Measurements from ENCODE around the gene RPL39.

DNA sequence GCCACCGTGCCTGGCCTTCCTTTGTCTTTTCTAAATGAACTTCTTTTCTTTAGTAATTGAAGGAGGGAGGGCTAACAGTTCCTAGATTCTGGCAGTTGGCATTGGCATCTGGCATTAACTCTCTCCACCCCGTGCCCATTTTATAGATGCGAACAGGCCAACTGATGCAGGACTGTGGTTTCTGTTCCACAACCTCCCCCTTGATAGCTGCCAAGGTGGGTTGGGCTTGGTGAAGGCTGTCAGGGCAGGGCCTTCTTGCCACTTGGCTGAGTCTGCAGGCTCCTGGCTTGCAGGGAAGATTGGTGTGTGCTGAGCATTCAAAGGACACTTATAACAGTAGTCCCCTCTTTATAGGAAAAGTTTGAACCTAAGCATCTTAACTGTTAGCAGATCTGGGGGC lies 28.7 kb downstream of the RPL39 start:
- TF ChIP-seq POLR2AphosphoS5 (IDR thresholded peaks at IDR 0.05) (no peak), EZH2 (IDR thresholded peaks at IDR 0.05; ENCODE audit: borderline replicate concordance, insufficient read depth, low read length, poor library complexity, severe bottlenecking) (no peak), SMC3 (conservative IDR thresholded peaks at IDR 0.05; ENCODE audit: poor library complexity) (no peak), TAF1 (IDR thresholded peaks at IDR 0.05; ENCODE audit: low read depth) (no peak)
- TF ChIP-seq, protein P1, sequence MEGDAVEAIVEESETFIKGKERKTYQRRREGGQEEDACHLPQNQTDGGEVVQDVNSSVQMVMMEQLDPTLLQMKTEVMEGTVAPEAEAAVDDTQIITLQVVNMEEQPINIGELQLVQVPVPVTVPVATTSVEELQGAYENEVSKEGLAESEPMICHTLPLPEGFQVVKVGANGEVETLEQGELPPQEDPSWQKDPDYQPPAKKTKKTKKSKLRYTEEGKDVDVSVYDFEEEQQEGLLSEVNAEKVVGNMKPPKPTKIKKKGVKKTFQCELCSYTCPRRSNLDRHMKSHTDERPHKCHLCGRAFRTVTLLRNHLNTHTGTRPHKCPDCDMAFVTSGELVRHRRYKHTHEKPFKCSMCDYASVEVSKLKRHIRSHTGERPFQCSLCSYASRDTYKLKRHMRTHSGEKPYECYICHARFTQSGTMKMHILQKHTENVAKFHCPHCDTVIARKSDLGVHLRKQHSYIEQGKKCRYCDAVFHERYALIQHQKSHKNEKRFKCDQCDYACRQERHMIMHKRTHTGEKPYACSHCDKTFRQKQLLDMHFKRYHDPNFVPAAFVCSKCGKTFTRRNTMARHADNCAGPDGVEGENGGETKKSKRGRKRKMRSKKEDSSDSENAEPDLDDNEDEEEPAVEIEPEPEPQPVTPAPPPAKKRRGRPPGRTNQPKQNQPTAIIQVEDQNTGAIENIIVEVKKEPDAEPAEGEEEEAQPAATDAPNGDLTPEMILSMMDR (IDR thresholded peaks at IDR 0.05; ENCODE audit: poor library complexity, severe bottlenecking), result no peak

Measured in neural cell (in vitro differentiated cells).